Activated CD8-positive, alpha-beta memory T cell treated with anti-CD3 and anti-CD28 coated beads for 48 hours (primary cell): ENCODE measurements around the gene RAB25.

Experiments used
- DNase-seq, 3 experiments: peaks; one replicate each; pipeline ENCODE4 v3.0.0-alpha.2; 2020; ENCODE audit warnings: low read depth in 2 of 3, low spot score in 2 of 3

The RAB25 gene

GRCh38 chr1:156100205-156100995 lies 39.4 kb downstream of the RAB25 start:
- no peak for DNase-seq

- no peak for DNase-seq
Measured at GRCh38 chr1:156101880-156102279, 40.9 kb downstream of the RAB25 start.

- no peak for DNase-seq
Measured at GRCh38 chr1:156102633-156103511, 41.9 kb downstream of the RAB25 start.

- no peak for DNase-seq
Measured at GRCh38 chr1:156103521-156103947, 42.6 kb downstream of the RAB25 start.

GRCh38 chr1:156104065-156104810 lies 43.3 kb downstream of the RAB25 start:
- DNase-seq, result no peak

- no peak for DNase-seq
Measured at GRCh38 chr1:156104861-156105832, 44.2 kb downstream of the RAB25 start.

- no peak for DNase-seq
Measured at GRCh38 chr1:156106624-156107488, 45.9 kb downstream of the RAB25 start.

- DNase-seq, result no peak
Measured at GRCh38 chr1:156108057-156108456, 47.1 kb downstream of the RAB25 start.

- DNase-seq, result no peak
Measured at GRCh38 chr1:156108664-156109241, 47.8 kb downstream of the RAB25 start.

- no peak for DNase-seq
Measured at GRCh38 chr1:156110252-156110651, 49.3 kb downstream of the RAB25 start.

GRCh38 chr1:156111355-156111962 lies 50.5 kb downstream of the RAB25 start:
- no peak for DNase-seq

GRCh38 chr1:156112276-156113137 lies 51.5 kb downstream of the RAB25 start:
- no peak for DNase-seq

GRCh38 chr1:156113282-156113950 lies 52.5 kb downstream of the RAB25 start:
- DNase-seq, result no peak

GRCh38 chr1:156114101-156114918 lies 53.4 kb downstream of the RAB25 start, which contains the start of gene LMNA:
TSS of gene LMNA (plus strand) at chr1:156114711. CDS start at chr1:156114919, 208 bp downstream.
- peak in 2 of 3 experiments; percentile 59 to 66 for DNase-seq

- no peak for DNase-seq
Measured at GRCh38 chr1:156114919-156115513, 54.1 kb downstream of the RAB25 start.
